ENCODE measurements around the gene TMEM91. TPM values are rescaled to one million over a fixed set of nuclear protein-coding genes. Genes with fewer than 3 reads are reported as not detected.

The TMEM91 gene
- total and polyA plus RNA-seq, 2 donors (not counting 1 experiment from before 2014, with no cell fraction given): 6.3 to 7.1 TPM

DNA sequence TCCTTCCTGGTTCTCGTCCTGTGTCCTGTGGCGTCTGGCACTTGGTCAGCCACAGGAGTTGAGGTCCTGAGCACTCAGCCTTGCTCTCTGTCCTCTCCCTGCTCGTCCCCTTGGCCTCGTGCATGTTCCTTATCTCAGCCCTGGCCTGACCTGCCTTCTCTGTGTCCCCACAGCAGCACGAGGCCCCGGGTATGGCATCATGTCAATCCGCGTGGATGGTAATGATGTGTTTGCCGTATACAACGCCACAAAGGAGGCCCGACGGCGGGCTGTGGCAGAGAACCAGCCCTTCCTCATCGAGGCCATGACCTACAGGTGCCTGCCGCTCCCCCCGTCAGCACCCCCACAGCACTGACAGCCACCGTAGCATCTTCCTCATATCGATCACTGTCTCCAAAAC lies 46.1 kb downstream of the TMEM91 start:
- no peak overlapping the region for H3K4me2 ChIP-seq (replicated peaks; ENCODE audit: low read depth, low read length, poor library complexity, severe bottlenecking)
- H3K4me3 ChIP-seq (ENCODE audit: control extremely low read depth in 1 of 5, extremely low read depth in 1 of 5, insufficient read depth in 1 of 5, low read depth in 2 of 5, low read length in 4 of 5): no peak overlapping the region
- H3K27ac ChIP-seq (ENCODE audit: low read length in 2 of 2): no peak overlapping the region
- POLR2A ChIA-PET: no interaction called here
- Mint-ChIP-seq H3K27ac (no peak overlapping the region), H3K27me3 (no peaks in the 10 kb centered on the region), H3K4me1 (peaks cover 4% of the 10 kb centered on the region), H3K4me3 (no peak overlapping the region), H3K9me3 (ENCODE audit: insufficient read depth) (no peaks in the 10 kb centered on the region)
- H3K9ac ChIP-seq (ENCODE audit: low read length): no peak overlapping the region
- H3K9me3 ChIP-seq (ENCODE audit: control extremely low read depth in 1 of 3, control insufficient read depth in 2 of 3, insufficient read depth in 1 of 3, low read length in 2 of 3): no peaks in the 10 kb centered on the region
- peaks cover 1 to 4% of the 10 kb centered on the region in 2 donors for H3K4me1 ChIP-seq (ENCODE audit: control insufficient read depth in 2 of 2, insufficient read depth in 2 of 2, low read length in 2 of 2)
- peaks cover 4% of the 10 kb centered on the region for H3K79me2 ChIP-seq (ENCODE audit: control insufficient read depth, insufficient read depth, low read length)
- peaks cover 14% of the 10 kb centered on the region for H4K20me1 ChIP-seq (ENCODE audit: control insufficient read depth, insufficient read depth, low read length, poor library complexity, severe bottlenecking)
- no peak overlapping the region for H2AFZ ChIP-seq (ENCODE audit: insufficient read depth, low read depth, low read length, poor library complexity, severe bottlenecking)
- ATAC-seq (ENCODE audit: low read depth): no peak
- peaks cover 0 to 66% of the 10 kb centered on the region in 2 experiments for H3K36me3 ChIP-seq (replicated peaks in 1 of 2; ENCODE audit: control extremely low read depth in 1 of 2, control insufficient read depth in 1 of 2, extremely low read depth in 1 of 2, insufficient read depth in 2 of 2, low read length in 1 of 2)
- DNase-seq: no peak
- CTCF ChIA-PET: no interaction called here
- TF ChIP-seq, protein P1, sequence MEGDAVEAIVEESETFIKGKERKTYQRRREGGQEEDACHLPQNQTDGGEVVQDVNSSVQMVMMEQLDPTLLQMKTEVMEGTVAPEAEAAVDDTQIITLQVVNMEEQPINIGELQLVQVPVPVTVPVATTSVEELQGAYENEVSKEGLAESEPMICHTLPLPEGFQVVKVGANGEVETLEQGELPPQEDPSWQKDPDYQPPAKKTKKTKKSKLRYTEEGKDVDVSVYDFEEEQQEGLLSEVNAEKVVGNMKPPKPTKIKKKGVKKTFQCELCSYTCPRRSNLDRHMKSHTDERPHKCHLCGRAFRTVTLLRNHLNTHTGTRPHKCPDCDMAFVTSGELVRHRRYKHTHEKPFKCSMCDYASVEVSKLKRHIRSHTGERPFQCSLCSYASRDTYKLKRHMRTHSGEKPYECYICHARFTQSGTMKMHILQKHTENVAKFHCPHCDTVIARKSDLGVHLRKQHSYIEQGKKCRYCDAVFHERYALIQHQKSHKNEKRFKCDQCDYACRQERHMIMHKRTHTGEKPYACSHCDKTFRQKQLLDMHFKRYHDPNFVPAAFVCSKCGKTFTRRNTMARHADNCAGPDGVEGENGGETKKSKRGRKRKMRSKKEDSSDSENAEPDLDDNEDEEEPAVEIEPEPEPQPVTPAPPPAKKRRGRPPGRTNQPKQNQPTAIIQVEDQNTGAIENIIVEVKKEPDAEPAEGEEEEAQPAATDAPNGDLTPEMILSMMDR (IDR thresholded peaks at IDR 0.05): no peak
- no peak for TF ChIP-seq EZH2 (IDR thresholded peaks at IDR 0.05; ENCODE audit: borderline replicate concordance, insufficient read depth, low read depth, low read length, poor library complexity, severe bottlenecking)
- H3K27me3 ChIP-seq (replicated peaks in 1 of 4; ENCODE audit: control extremely low read depth in 1 of 4, control insufficient read depth in 3 of 4, insufficient read depth in 4 of 4, low read length in 3 of 4): no peaks in the 10 kb centered on the region
- intact Hi-C loops (cut with micrococcal nuclease): no loop called here
- WGBS (ENCODE audit: insufficient coverage): 90% methylated on average over 18 of the region's 18 CpGs

DNA sequence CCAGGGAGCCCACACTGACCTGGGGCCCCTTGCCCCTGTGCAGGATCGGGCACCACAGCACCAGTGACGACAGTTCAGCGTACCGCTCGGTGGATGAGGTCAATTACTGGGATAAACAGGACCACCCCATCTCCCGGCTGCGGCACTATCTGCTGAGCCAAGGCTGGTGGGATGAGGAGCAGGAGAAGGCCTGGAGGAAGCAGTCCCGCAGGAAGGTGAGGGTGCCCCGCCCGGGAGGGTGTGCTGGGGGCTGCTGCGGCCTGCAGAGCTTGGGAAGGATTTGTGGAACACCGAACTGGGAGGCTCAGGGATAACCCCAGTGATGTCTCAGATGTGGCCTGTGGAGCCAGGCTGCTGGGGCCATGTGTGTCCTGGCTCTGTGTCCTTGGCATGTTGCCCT lies 46.6 kb downstream of the TMEM91 start:
- Mint-ChIP-seq H3K4me3 (no peak overlapping the region), H3K27me3 (no peaks in the 10 kb centered on the region), H3K4me1 (peaks cover 8% of the 10 kb centered on the region), H3K27ac (no peak overlapping the region), H3K9me3 (ENCODE audit: insufficient read depth) (no peaks in the 10 kb centered on the region)
- CTCF ChIA-PET: no interaction called here
- POLR2A ChIA-PET: no interaction called here
- Histone ChIP-seq H3K4me2 (replicated peaks; ENCODE audit: low read depth, low read length, poor library complexity, severe bottlenecking) (no peak overlapping the region), H3K27ac (ENCODE audit: low read length in 2 of 2) (no peak overlapping the region), H3K9me3 (ENCODE audit: control extremely low read depth in 1 of 3, control insufficient read depth in 2 of 3, insufficient read depth in 1 of 3, low read length in 2 of 3) (no peaks in the 10 kb centered on the region), H4K20me1 (ENCODE audit: control insufficient read depth, insufficient read depth, low read length, poor library complexity, severe bottlenecking) (peaks cover 14% of the 10 kb centered on the region), H3K9ac (ENCODE audit: low read length) (no peak overlapping the region), H3K27me3 (replicated peaks in 1 of 4; ENCODE audit: control extremely low read depth in 1 of 4, control insufficient read depth in 3 of 4, insufficient read depth in 4 of 4, low read length in 3 of 4) (no peaks in the 10 kb centered on the region), H3K36me3 (replicated peaks in 1 of 2; ENCODE audit: control extremely low read depth in 1 of 2, control insufficient read depth in 1 of 2, extremely low read depth in 1 of 2, insufficient read depth in 2 of 2, low read length in 1 of 2) (peaks cover 0 to 65% of the 10 kb centered on the region in 2 experiments), H3K79me2 (ENCODE audit: control insufficient read depth, insufficient read depth, low read length) (peaks cover 4% of the 10 kb centered on the region), H3K4me3 (ENCODE audit: control extremely low read depth in 1 of 5, extremely low read depth in 1 of 5, insufficient read depth in 1 of 5, low read depth in 2 of 5, low read length in 4 of 5) (no peak overlapping the region), H2AFZ (ENCODE audit: insufficient read depth, low read depth, low read length, poor library complexity, severe bottlenecking) (no peak overlapping the region), H3K4me1 (ENCODE audit: control insufficient read depth in 2 of 2, insufficient read depth in 2 of 2, low read length in 2 of 2) (peaks cover 6 to 9% of the 10 kb centered on the region in 2 donors)
- WGBS (ENCODE audit: insufficient coverage): 99% methylated on average over 10 of the region's 12 CpGs
- no peak for DNase-seq
- intact Hi-C loops (cut with micrococcal nuclease): no loop called here
- no peak for ATAC-seq (ENCODE audit: low read depth)
- no peak for TF ChIP-seq EZH2 (IDR thresholded peaks at IDR 0.05; ENCODE audit: borderline replicate concordance, insufficient read depth, low read depth, low read length, poor library complexity, severe bottlenecking)
- TF ChIP-seq, protein P1 (IDR thresholded peaks at IDR 0.05): no peak

Data from B cell (primary cell).